NOMO-1 treated with dmso at 0.1 percent for 144 hours (cell line): ENCODE data around the gene PSMB7.
"Not testable (repeated sequence)": the region's sequence is repeated elsewhere in the genome, so short reads cannot be mapped to it uniquely, and the experiment has no call there.

Experiments
- DNase-seq: peaks from one replicate; lab custom pipeline; 2025; ENCODE audit not compliant: unreplicated experiment; lab: John Stamatoyannopoulos, UW

Gene PSMB7

GRCh38 chr9:124443625-124444024 is 28.4 kb upstream of the PSMB7 start:
- DNase-seq = no peak

GRCh38 chr9:124442826-124443225 is 27.6 kb upstream of the PSMB7 start:
- DNase-seq = no peak

- DNase-seq = no peak
Measured at GRCh38 chr9:124442379-124442778, 27.1 kb upstream of the PSMB7 start.

- DNase-seq = no peak
Measured at GRCh38 chr9:124441291-124441690, 26.0 kb upstream of the PSMB7 start.

- no peak for DNase-seq
Measured at GRCh38 chr9:124440786-124441185, 25.5 kb upstream of the PSMB7 start.

GRCh38 chr9:124439686-124440243 is 24.5 kb upstream of the PSMB7 start:
- no peak for DNase-seq

GRCh38 chr9:124439086-124439485 is 23.8 kb upstream of the PSMB7 start:
- DNase-seq = no peak

- no peak for DNase-seq
Measured at GRCh38 chr9:124438091-124438490, 22.8 kb upstream of the PSMB7 start.

GRCh38 chr9:124437086-124437485 is 21.8 kb upstream of the PSMB7 start:
- DNase-seq = no peak

- peak; percentile 26 for DNase-seq
Measured at GRCh38 chr9:124436320-124436719, 21.1 kb upstream of the PSMB7 start.

GRCh38 chr9:124429530-124429867 is 14.3 kb upstream of the PSMB7 start:
- no peak for DNase-seq

- no peak for DNase-seq
Measured at GRCh38 chr9:124428751-124429529, 13.7 kb upstream of the PSMB7 start.

- DNase-seq = no peak
Measured at GRCh38 chr9:124427281-124427680, 12.0 kb upstream of the PSMB7 start.

- DNase-seq = no peak
Measured at GRCh38 chr9:124426361-124426760, 11.1 kb upstream of the PSMB7 start.

GRCh38 chr9:124425733-124426132 is 10.5 kb upstream of the PSMB7 start:
- not testable (repeated sequence) for DNase-seq

- no peak for DNase-seq
Measured at GRCh38 chr9:124423591-124423990, 8.3 kb upstream of the PSMB7 start.

GRCh38 chr9:124423155-124423554 is 7.9 kb upstream of the PSMB7 start:
- DNase-seq = no peak

- DNase-seq = no peak
Measured at GRCh38 chr9:124420991-124421543, 5.8 kb upstream of the PSMB7 start.

GRCh38 chr9:124419832-124420489 is 4.7 kb upstream of the PSMB7 start:
- DNase-seq = no peak

GRCh38 chr9:124415852-124416484 is 726 bp upstream of the PSMB7 start:
- DNase-seq = no peak

- no peak for DNase-seq
Measured at GRCh38 chr9:124414612-124415011, 630 bp downstream of the PSMB7 start.

GRCh38 chr9:124412228-124412575 is 3.0 kb downstream of the PSMB7 start:
- DNase-seq = no peak
